Inflammatory macrophage treated with lipopolysaccharide for 4 hours (primary cell): ENCODE results near the gene VENTX.

Experiments used
- DNase-seq: peaks from one replicate; pipeline ENCODE4 v3.0.0-alpha.2; 2020

Gene VENTX

GRCh38 chr10:133237588-133238465 is at the start of gene VENTX:
Gene VENTX, plus strand, starts transcription at chr10:133237855. Its CDS starts 60 bp downstream, at chr10:133237915.
- DNase-seq, result no peak

GRCh38 chr10:133187906-133188681 is 49.6 kb upstream of the VENTX start:
- no peak for DNase-seq

GRCh38 chr10:133189256-133189655 is 48.4 kb upstream of the VENTX start:
- no peak for DNase-seq

GRCh38 chr10:133189726-133190125 is 47.9 kb upstream of the VENTX start:
- DNase-seq, result no peak

- no peak for DNase-seq
These were observed 47.4 kb upstream of the VENTX start for GRCh38 chr10:133190225-133190624.

GRCh38 chr10:133191651-133192050 is 46.0 kb upstream of the VENTX start:
- no peak for DNase-seq

- no peak for DNase-seq
These were observed 43.5 kb upstream of the VENTX start for GRCh38 chr10:133194151-133194550.

GRCh38 chr10:133195096-133195495 is 42.6 kb upstream of the VENTX start:
- no peak for DNase-seq

GRCh38 chr10:133195611-133196010 is 42.0 kb upstream of the VENTX start:
- DNase-seq, result no peak

GRCh38 chr10:133196221-133196915 is 41.3 kb upstream of the VENTX start:
- no peak for DNase-seq

- DNase-seq, result no peak
These were observed 40.5 kb upstream of the VENTX start for GRCh38 chr10:133196936-133197758.

GRCh38 chr10:133197786-133198185 is 39.9 kb upstream of the VENTX start:
- no peak for DNase-seq

- no peak for DNase-seq
These were observed 39.4 kb upstream of the VENTX start for GRCh38 chr10:133198206-133198605.

- no peak for DNase-seq
These were observed 38.8 kb upstream of the VENTX start for GRCh38 chr10:133198621-133199487.

GRCh38 chr10:133199488-133199885 is 38.2 kb upstream of the VENTX start:
- DNase-seq, result no peak

- no peak for DNase-seq
These were observed 37.6 kb upstream of the VENTX start for GRCh38 chr10:133199992-133200611.

- no peak for DNase-seq
These were observed 37.0 kb upstream of the VENTX start for GRCh38 chr10:133200621-133201031.

- DNase-seq, result no peak
These were observed 36.3 kb upstream of the VENTX start for GRCh38 chr10:133201151-133201947.

GRCh38 chr10:133201948-133202725 is 35.5 kb upstream of the VENTX start:
- DNase-seq, result no peak
